KMS-11 (cell line): ENCODE measurements around the gene GUCY2F.

Experiments
- H2AFZ ChIP-seq: fragments of 200-600 bp; sonication (generic); 2 replicates; pipeline ENCODE4 v1.6.1; 2016; ENCODE audit warnings: antibody characterized with exemption, mixed run types, low read depth
- H3K27ac ChIP-seq: fragments of 200-600 bp; sonication (generic); 2 replicates; pipeline ENCODE4 v1.6.1; 2016; ENCODE audit warnings: mild to moderate bottlenecking, mixed run types
- H3K27me3 ChIP-seq: fragments of 200-600 bp; sonication (generic); 2 replicates; pipeline ENCODE4 v1.6.1; 2017; ENCODE audit warnings: mild to moderate bottlenecking, low read depth, mixed run types, moderate library complexity; ENCODE audit not compliant: insufficient read depth
- H3K36me3 ChIP-seq: fragments of 200-600 bp; sonication (generic); 2 replicates; pipeline ENCODE4 v1.6.1; 2017; ENCODE audit warnings: mild to moderate bottlenecking, mixed run types; ENCODE audit not compliant: insufficient read depth
- H3K4me1 ChIP-seq: fragments of 200-600 bp; sonication (generic); 2 replicates; pipeline ENCODE4 v1.6.1; 2016; ENCODE audit warnings: mild to moderate bottlenecking, low read depth, mixed run types; ENCODE audit not compliant: poor library complexity, severe bottlenecking
- H3K4me2 ChIP-seq: fragments of 200-600 bp; sonication (generic); 2 replicates; pipeline ENCODE4 v1.7.0; 2016; ENCODE audit warnings: mild to moderate bottlenecking, mixed run types
- H3K4me3 ChIP-seq: fragments of 200-600 bp; sonication (generic); IDR thresholded peaks from 2 replicates; pipeline ENCODE4 v1.6.1; 2017; ENCODE audit warnings: low read depth, low read length, mixed read lengths; ENCODE audit not compliant: insufficient read depth
- H3K79me2 ChIP-seq: fragments of 200-600 bp; sonication (generic); 2 replicates; pipeline ENCODE4 v1.6.1; 2016; ENCODE audit warnings: low read depth, mixed run types; ENCODE audit not compliant: insufficient read depth
- H3K9ac ChIP-seq: fragments of 200-600 bp; sonication (generic); 2 replicates; pipeline ENCODE4 v1.6.1; 2016; ENCODE audit warnings: mild to moderate bottlenecking, mixed run types
- H4K20me1 ChIP-seq: fragments of 200-600 bp; sonication (generic); 2 replicates; pipeline ENCODE4 v1.6.1; 2016; ENCODE audit warnings: mild to moderate bottlenecking, mixed run types; ENCODE audit not compliant: insufficient read depth
- TF ChIP-seq, protein P1 (sequence below): fragments of 200-600 bp; sonication (generic); conservative IDR thresholded peaks from 2 replicates; pipeline ENCODE4 v1.6.1; 2017; ENCODE audit warnings: low read depth, mild to moderate bottlenecking, antibody characterized with exemption, low read length, moderate library complexity, mixed read lengths

GUCY2F gene

DNA sequence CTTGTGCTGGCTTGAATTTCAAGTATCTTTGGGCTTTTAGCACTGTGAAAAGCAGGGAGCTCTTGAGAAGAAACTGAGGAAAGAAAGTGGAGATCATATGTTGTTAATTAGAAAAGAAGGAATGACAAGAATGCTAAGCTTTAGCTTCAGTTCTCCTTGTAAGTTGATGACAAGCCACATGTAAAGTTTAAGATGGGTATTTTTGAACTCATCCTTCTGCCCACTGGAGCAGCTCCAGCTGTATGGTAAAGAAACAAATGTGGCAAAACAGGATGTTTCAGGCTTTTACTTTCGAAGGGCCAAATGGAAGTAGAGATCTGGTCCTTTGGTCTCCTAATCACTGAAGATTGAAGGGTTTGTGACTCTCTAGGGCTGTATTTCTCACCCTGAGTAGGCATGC is 137.8 kb downstream of the GUCY2F start:
- TF ChIP-seq, protein P1, sequence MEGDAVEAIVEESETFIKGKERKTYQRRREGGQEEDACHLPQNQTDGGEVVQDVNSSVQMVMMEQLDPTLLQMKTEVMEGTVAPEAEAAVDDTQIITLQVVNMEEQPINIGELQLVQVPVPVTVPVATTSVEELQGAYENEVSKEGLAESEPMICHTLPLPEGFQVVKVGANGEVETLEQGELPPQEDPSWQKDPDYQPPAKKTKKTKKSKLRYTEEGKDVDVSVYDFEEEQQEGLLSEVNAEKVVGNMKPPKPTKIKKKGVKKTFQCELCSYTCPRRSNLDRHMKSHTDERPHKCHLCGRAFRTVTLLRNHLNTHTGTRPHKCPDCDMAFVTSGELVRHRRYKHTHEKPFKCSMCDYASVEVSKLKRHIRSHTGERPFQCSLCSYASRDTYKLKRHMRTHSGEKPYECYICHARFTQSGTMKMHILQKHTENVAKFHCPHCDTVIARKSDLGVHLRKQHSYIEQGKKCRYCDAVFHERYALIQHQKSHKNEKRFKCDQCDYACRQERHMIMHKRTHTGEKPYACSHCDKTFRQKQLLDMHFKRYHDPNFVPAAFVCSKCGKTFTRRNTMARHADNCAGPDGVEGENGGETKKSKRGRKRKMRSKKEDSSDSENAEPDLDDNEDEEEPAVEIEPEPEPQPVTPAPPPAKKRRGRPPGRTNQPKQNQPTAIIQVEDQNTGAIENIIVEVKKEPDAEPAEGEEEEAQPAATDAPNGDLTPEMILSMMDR, result no peak
- Histone ChIP-seq H3K79me2 (no peaks in the 10 kb centered on the region), H3K4me2 (no peak overlapping the region), H3K27ac (no peak overlapping the region), H3K27me3 (no peaks in the 10 kb centered on the region), H3K9ac (no peak overlapping the region), H4K20me1 (no peaks in the 10 kb centered on the region), H2AFZ (no peak overlapping the region), H3K36me3 (no peaks in the 10 kb centered on the region), H3K4me1 (no peaks in the 10 kb centered on the region), H3K4me3 (no peak overlapping the region)

DNA sequence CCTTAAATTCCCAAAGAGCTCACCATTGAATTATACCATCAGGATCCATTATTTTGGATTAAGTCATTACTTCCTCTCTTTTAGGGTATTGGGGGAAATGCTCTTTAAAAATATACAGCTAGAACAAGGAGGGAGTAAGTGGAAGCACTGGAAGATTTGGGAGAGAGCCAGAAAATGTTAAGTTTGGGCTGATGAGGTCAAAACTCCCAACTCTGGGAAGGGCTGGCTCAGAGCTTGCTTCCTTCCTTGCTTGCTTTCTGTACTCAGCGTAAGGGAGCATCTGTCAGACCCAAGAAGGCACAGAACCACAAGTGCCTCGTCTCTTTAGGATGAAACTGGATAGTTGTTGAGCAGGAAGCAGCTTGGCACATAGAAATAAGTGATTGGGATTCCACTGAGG is 138.2 kb downstream of the GUCY2F start:
- Histone ChIP-seq H3K9ac (no peak overlapping the region), H3K4me1 (no peaks in the 10 kb centered on the region), H3K4me2 (no peak overlapping the region), H3K27ac (no peak overlapping the region), H3K79me2 (no peaks in the 10 kb centered on the region), H2AFZ (no peak overlapping the region), H3K4me3 (no peak overlapping the region), H3K27me3 (no peaks in the 10 kb centered on the region), H4K20me1 (no peaks in the 10 kb centered on the region), H3K36me3 (no peaks in the 10 kb centered on the region)
- TF ChIP-seq, protein P1, result no peak

DNA sequence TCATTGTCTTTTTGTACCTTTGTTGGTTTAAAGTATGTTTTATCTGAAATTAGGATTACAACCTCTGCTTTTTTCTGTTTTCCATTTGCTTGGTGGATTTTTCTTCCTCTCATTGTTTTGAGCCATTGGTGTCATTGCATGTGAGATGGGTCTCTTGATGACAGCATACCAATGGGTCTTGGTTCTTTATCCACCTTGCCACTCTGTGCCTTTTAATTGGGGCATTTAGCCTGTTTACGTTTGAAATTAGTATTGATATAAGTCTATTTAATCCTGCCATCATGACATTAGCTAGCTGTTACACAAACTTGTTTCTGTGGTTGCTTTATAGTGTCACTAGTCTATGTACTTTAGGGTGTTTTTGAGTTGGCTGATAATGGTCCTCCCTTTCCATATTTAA is 145.7 kb downstream of the GUCY2F start:
- Histone ChIP-seq H3K79me2 (no peaks in the 10 kb centered on the region), H2AFZ (no peak overlapping the region), H3K9ac (no peak overlapping the region), H4K20me1 (no peaks in the 10 kb centered on the region), H3K27ac (no peak overlapping the region), H3K27me3 (no peaks in the 10 kb centered on the region), H3K4me3 (no peak overlapping the region), H3K36me3 (no peaks in the 10 kb centered on the region), H3K4me1 (no peaks in the 10 kb centered on the region), H3K4me2 (no peak overlapping the region)
- TF ChIP-seq, protein P1, result no peak

DNA sequence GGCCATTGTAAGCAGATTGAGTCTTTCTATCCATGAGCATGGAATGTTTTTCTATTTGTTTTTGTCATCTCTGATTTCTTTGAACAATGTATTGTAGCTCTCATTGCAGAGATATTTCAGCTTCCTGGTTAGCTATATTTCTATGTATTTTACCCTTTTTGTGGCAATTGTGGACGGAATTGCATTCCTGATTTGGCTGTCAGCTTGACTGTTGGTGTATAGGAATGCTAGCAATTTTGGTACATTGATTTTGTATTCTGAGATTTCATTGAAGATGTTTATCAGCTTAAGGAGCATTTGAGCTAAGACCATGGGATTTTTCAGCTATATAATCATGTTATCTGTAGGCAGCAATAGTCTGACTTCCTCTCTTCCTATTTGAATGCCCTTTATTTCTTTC is 154.6 kb downstream of the GUCY2F start:
- TF ChIP-seq, protein P1, result no peak
- Histone ChIP-seq H3K4me1 (no peaks in the 10 kb centered on the region), H3K27ac (no peak overlapping the region)

More for the DNA sequence above, 154.6 kb downstream of the GUCY2F start:
- H3K4me2 ChIP-seq, result no peak overlapping the region
- H3K27me3 ChIP-seq, result no peaks in the 10 kb centered on the region
- H3K9ac ChIP-seq, result no peak overlapping the region
- no peaks in the 10 kb centered on the region for H4K20me1 ChIP-seq
- no peak overlapping the region for H3K4me3 ChIP-seq
- H3K36me3 ChIP-seq, result no peaks in the 10 kb centered on the region
- H3K79me2 ChIP-seq, result no peaks in the 10 kb centered on the region
- H2AFZ ChIP-seq, result no peak overlapping the region
